ENCODE results near the gene DTNBP1.

The DTNBP1 gene

GRCh38 chr6:15524861-15525401 lies 137.9 kb downstream of the DTNBP1 start:
- Histone ChIP-seq H3K27me3 (replicated peaks) (no peaks in the 10 kb centered on the region), H3K4me3 (ENCODE audit: low read depth, low read length) (no peak overlapping the region), H3K36me3 (replicated peaks) (peaks cover 15% of the 10 kb centered on the region), H3K27ac (no peak overlapping the region)
- in situ Hi-C loops (cut with HindIII; ENCODE audit: low pct_ligation_motif_present, low sequenced_read_pairs), result no loop called here
- no peak for DNase-seq
- no peak for TF ChIP-seq CTCF (IDR thresholded peaks at IDR 0.05; ENCODE audit: low read depth, low read length, missing control alignments)

GRCh38 chr6:15523679-15524630 lies 138.9 kb downstream of the DTNBP1 start:
- H3K36me3 ChIP-seq (replicated peaks), result peaks cover 15% of the 10 kb centered on the region
- no peak overlapping the region for H3K4me3 ChIP-seq (ENCODE audit: low read depth, low read length)
- TF ChIP-seq CTCF (IDR thresholded peaks at IDR 0.05; ENCODE audit: low read depth, low read length, missing control alignments), result no peak
- H3K27ac ChIP-seq, result no peak overlapping the region
- no peaks in the 10 kb centered on the region for H3K27me3 ChIP-seq (replicated peaks)
- DNase-seq, result no peak
- in situ Hi-C loops (cut with HindIII; ENCODE audit: low pct_ligation_motif_present, low sequenced_read_pairs), result no loop called here

GRCh38 chr6:15522856-15523529 lies 139.8 kb downstream of the DTNBP1 start:
- TF ChIP-seq CTCF (IDR thresholded peaks at IDR 0.05; ENCODE audit: low read depth, low read length, missing control alignments), result no peak

GRCh38 chr6:15522427-15522826 lies 140.4 kb downstream of the DTNBP1 start:
- H3K27ac ChIP-seq, result no peak overlapping the region

More at GRCh38 chr6:15522856-15523529, 139.8 kb downstream of the DTNBP1 start:
- Histone ChIP-seq H3K4me3 (ENCODE audit: low read depth, low read length) (no peak overlapping the region), H3K36me3 (replicated peaks) (peaks cover 15% of the 10 kb centered on the region), H3K27ac (no peak overlapping the region), H3K27me3 (replicated peaks) (no peaks in the 10 kb centered on the region)
- no peak for DNase-seq
- in situ Hi-C loops (cut with HindIII; ENCODE audit: low pct_ligation_motif_present, low sequenced_read_pairs), result no loop called here

GRCh38 chr6:15522026-15522425 lies 140.8 kb downstream of the DTNBP1 start:
- no peak for TF ChIP-seq CTCF (IDR thresholded peaks at IDR 0.05; ENCODE audit: low read depth, low read length, missing control alignments)
- Histone ChIP-seq H3K4me3 (ENCODE audit: low read depth, low read length) (no peak overlapping the region), H3K36me3 (replicated peaks) (peaks cover 21% of the 10 kb centered on the region), H3K27me3 (replicated peaks) (no peaks in the 10 kb centered on the region), H3K27ac (no peak overlapping the region)
- no peak for DNase-seq
- in situ Hi-C loops (cut with HindIII; ENCODE audit: low pct_ligation_motif_present, low sequenced_read_pairs), result no loop called here

More at GRCh38 chr6:15522427-15522826, 140.4 kb downstream of the DTNBP1 start:
- no peak for TF ChIP-seq CTCF (IDR thresholded peaks at IDR 0.05; ENCODE audit: low read depth, low read length, missing control alignments)
- in situ Hi-C loops (cut with HindIII; ENCODE audit: low pct_ligation_motif_present, low sequenced_read_pairs), result no loop called here
- Histone ChIP-seq H3K4me3 (ENCODE audit: low read depth, low read length) (no peak overlapping the region), H3K36me3 (replicated peaks) (peaks cover 19% of the 10 kb centered on the region), H3K27me3 (replicated peaks) (no peaks in the 10 kb centered on the region)
- no peak for DNase-seq
